ENCODE measurements around the gene SLC27A1. TPM values are rescaled to one million over a fixed set of nuclear protein-coding genes. Genes with fewer than 3 reads are reported as not detected.

SLC27A1 gene
- polyA plus RNA-seq, 1 of the 3 experiments (the other 2 are of a cell fraction): 15.0 TPM

DNA sequence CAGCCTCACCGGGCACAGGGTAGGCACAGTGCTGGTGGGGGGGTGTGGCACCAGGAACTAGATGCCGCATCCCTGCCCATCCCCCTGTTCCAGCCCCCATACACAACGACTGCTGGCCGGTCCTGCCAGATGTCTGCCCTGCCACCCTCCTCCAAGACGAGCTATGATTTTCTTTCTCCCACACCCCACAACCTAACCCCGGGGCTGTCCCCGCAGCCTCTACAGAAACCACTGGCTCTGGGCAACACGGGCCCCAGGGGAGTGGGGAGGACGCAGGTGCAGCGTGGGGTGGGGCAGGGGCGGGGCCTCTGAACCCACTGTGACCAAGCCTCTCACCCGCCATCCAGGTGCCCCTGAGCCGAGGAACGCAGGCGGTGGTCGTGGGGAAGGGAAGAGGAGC lies 56.6 kb downstream of the SLC27A1 start (continued):
- TF ChIP-seq, protein P1, sequence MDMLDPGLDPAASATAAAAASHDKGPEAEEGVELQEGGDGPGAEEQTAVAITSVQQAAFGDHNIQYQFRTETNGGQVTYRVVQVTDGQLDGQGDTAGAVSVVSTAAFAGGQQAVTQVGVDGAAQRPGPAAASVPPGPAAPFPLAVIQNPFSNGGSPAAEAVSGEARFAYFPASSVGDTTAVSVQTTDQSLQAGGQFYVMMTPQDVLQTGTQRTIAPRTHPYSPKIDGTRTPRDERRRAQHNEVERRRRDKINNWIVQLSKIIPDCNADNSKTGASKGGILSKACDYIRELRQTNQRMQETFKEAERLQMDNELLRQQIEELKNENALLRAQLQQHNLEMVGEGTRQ (IDR thresholded peaks at IDR 0.05; ENCODE audit: borderline replicate concordance, low read depth, low read length): no peak
- TF ChIP-seq YY1 (IDR thresholded peaks at IDR 0.05; ENCODE audit: low read depth) (no peak), GATA2 (CRISPR knock-in tag; IDR thresholded peaks at IDR 0.05) (no peak), EZH2phosphoT487 (IDR thresholded peaks at IDR 0.05; ENCODE audit: borderline replicate concordance, low read depth) (no peak), SMC3 (IDR thresholded peaks at IDR 0.05; ENCODE audit: low read depth, low read length) (no peak), RAD21 (IDR thresholded peaks at IDR 0.05; ENCODE audit: low read length) (no peak)

DNA sequence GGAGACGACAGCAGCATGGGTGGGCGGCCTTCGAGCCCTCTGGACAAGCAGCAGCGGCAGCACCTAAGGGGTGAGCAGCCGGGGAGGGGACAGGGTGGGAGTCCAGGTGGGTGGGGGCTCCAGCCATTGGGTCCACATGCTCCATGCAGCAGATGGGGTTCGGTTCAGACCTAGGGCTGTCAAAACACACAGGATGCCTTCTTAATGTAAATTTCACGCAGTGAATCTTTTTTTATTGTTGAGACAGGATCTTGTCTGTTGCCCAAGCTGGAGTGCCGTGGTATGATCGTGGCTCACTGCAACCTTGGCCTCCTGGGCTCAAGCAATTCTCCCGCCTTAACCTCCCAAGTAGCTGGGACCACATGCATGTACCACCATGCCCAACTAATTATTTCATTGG lies 57.0 kb downstream of the SLC27A1 start:
- Histone ChIP-seq H3K27ac (ENCODE audit: low read depth in 2 of 2, low read length in 1 of 2) (no peak overlapping the region), H3K4me2 (no peak overlapping the region), H3K9me3 (no peaks in the 10 kb centered on the region), H3K36me3 (replicated peaks in 1 of 2; ENCODE audit: control insufficient read depth in 1 of 2, insufficient read depth in 2 of 2, low read length in 1 of 2) (no peaks in the 10 kb centered on the region), H3K4me1 (ENCODE audit: control insufficient read depth in 1 of 2, insufficient read depth in 2 of 2, low read depth in 1 of 2, low read length in 1 of 2) (no peaks in the 10 kb centered on the region), H3K4me3 (ENCODE audit: low read depth in 2 of 2, low read length in 1 of 2) (no peak overlapping the region), H3K79me2 (ENCODE audit: insufficient read depth) (no peaks in the 10 kb centered on the region), H2AFZ (ENCODE audit: low read depth) (no peak overlapping the region), H4K20me1 (ENCODE audit: insufficient read depth) (no peaks in the 10 kb centered on the region), H3K9me2 (no peaks in the 10 kb centered on the region), H3K9ac (no peak overlapping the region), H3F3A (replicated peaks; ENCODE audit: insufficient read depth) (no peaks in the 10 kb centered on the region), H3K27me3 (ENCODE audit: insufficient read depth) (no peaks in the 10 kb centered on the region)
- TF ChIP-seq EZH2phosphoT487 (IDR thresholded peaks at IDR 0.05; ENCODE audit: borderline replicate concordance, low read depth) (no peak), FOXM1 (IDR thresholded peaks at IDR 0.05; ENCODE audit: low read depth) (no peak), RXRA (IDR thresholded peaks at IDR 0.05; ENCODE audit: borderline replicate concordance, low read depth) (no peak), NFIC (IDR thresholded peaks at IDR 0.05; ENCODE audit: borderline replicate concordance) (no peak), JUND (IDR thresholded peaks at IDR 0.05) (no peak)
- 47% methylated on average over 7 of the region's 10 CpGs for WGBS (ENCODE audit: low lambda C conversion rate)
- ChIA-PET CTCF (interaction anchor here (0.7 to 1.0 kb wide), 2 partner anchors 17 to 141 kb away, joined by 3 read pairs; no protein-coding TSS in a partner anchor), POLR2A (interaction anchor here (0.6 kb wide), 1 partner anchor 16 kb away, joined by 4 read pairs; the partner anchor contains the start of gene PGLS)
- no peak for DNase-seq

DNA sequence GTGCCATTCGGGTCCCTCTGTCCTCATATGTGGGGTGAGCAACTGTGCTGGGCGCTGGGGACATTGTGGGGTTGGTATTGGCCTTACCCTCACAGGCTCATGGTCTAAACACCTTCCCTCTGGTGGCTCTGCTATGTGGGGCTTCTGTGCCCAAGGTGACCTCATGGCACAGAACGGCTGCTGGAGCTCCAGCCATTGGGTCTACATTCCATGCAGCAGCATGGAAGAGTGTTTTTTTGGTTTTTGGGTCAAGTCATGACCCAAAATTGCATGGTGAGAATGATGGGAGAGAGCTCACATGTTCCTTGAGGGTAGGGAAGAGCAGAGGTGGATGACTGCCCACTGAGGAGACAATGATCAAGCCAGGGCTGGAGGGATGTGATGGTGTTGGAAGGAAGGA lies 58.3 kb downstream of the SLC27A1 start:
- no peak for DNase-seq
- Histone ChIP-seq H3F3A (replicated peaks; ENCODE audit: insufficient read depth) (no peaks in the 10 kb centered on the region), H3K27ac (ENCODE audit: low read depth in 2 of 2, low read length in 1 of 2) (no peak overlapping the region), H3K4me1 (ENCODE audit: control insufficient read depth in 1 of 2, insufficient read depth in 2 of 2, low read depth in 1 of 2, low read length in 1 of 2) (no peaks in the 10 kb centered on the region), H2AFZ (ENCODE audit: low read depth) (no peak overlapping the region), H3K9me3 (no peaks in the 10 kb centered on the region), H3K36me3 (replicated peaks in 1 of 2; ENCODE audit: control insufficient read depth in 1 of 2, insufficient read depth in 2 of 2, low read length in 1 of 2) (no peaks in the 10 kb centered on the region), H3K4me3 (ENCODE audit: low read depth in 2 of 2, low read length in 1 of 2) (no peak overlapping the region), H3K4me2 (no peak overlapping the region), H4K20me1 (ENCODE audit: insufficient read depth) (no peaks in the 10 kb centered on the region), H3K79me2 (ENCODE audit: insufficient read depth) (no peaks in the 10 kb centered on the region), H3K27me3 (ENCODE audit: insufficient read depth) (no peaks in the 10 kb centered on the region), H3K9me2 (no peaks in the 10 kb centered on the region), H3K9ac (no peak overlapping the region)
- CTCF ChIA-PET: interaction anchor here (1.5 kb wide), 1 partner anchor 11 kb away, joined by 4 read pairs; no protein-coding TSS in a partner anchor
- no peak for TF ChIP-seq POLR2AphosphoS5 (IDR thresholded peaks at IDR 0.05; ENCODE audit: low read depth, low read length)
- TF ChIP-seq NRF1 (IDR thresholded peaks at IDR 0.05; ENCODE audit: low read depth, low read length): no peak
- no peak for TF ChIP-seq TCF12 (IDR thresholded peaks at IDR 0.05)
- TF ChIP-seq JUND (IDR thresholded peaks at IDR 0.05): no peak
- WGBS (ENCODE audit: low lambda C conversion rate): 44% methylated on average over 2 of the region's 3 CpGs
- POLR2A ChIA-PET: no interaction called here
